Thoracic aorta (tissue), 2 donors: ENCODE measurements around the gene SHE. TPM values are rescaled to one million over a fixed set of nuclear protein-coding genes. Genes with fewer than 3 reads are reported as not detected.

Experiments used
- ATAC-seq: fragments of 150-250 bp; one replicate; pipeline ENCODE4 v1.8.0; 2017; ENCODE audit warnings: low read depth; ENCODE audit not compliant: insufficient number of reproducible peaks, low FRiP score
- DNase-seq: peaks from one replicate; pipeline ENCODE4 v3.0.0-alpha.2; 2020; ENCODE audit warnings: low spot score
- H3K27ac ChIP-seq, 2 donors: fragments of 200-600 bp; sonication (generic); 1 replicate in 1 of 2; 2 replicates in 1 of 2; pipeline ENCODE4 v1.5.1; 2016; ENCODE audit warnings: mild to moderate bottlenecking in 2 of 2, moderate library complexity in 2 of 2
- H3K27me3 ChIP-seq: fragments of 200-600 bp; sonication (generic); replicated peaks from 2 replicates; pipeline ENCODE4 v1.6.0; 2016; ENCODE audit warnings: mild to moderate bottlenecking; ENCODE audit not compliant: insufficient read depth
- H3K36me3 ChIP-seq: fragments of 200-600 bp; sonication (generic); one replicate; pipeline ENCODE4 v1.5.1; 2016
- H3K4me1 ChIP-seq, 2 donors: fragments of 200-600 bp; sonication (generic); 1 replicate in 1 of 2; 2 replicates in 1 of 2; pipeline versions ENCODE4 v1.5.1 to v1.6.0; 2016; ENCODE audit warnings: low read depth in 2 of 2, mild to moderate bottlenecking in 1 of 2; ENCODE audit not compliant: control insufficient read depth in 1 of 2
- H3K4me3 ChIP-seq: fragments of 200-600 bp; sonication (generic); 2 replicates; pipeline ENCODE4 v1.5.1; 2016; ENCODE audit warnings: mild to moderate bottlenecking
- H3K9me3 ChIP-seq: fragments of 200-600 bp; sonication (generic); 2 replicates; pipeline ENCODE4 v1.5.1; 2016
- total RNA-seq, 2 donors: library from RNA; depleted of rRNA; stranded (reverse); fragments of >200 nt; gene quantifications; one replicate each; pipeline versions ENCODE4 v1.1.0 to v1.2.3, GENCODE V29; 2016
- TF ChIP-seq, protein P1 (sequence below): fragments of 200-600 bp; sonication (generic); IDR thresholded peaks from one replicate; pipeline ENCODE4 v1.5.1; 2019; ENCODE audit warnings: antibody characterized with exemption

Gene SHE
- 10 to 100 TPM in 1 of 2 donors, 1 to 10 TPM in 1; 6.1 to 15.2 TPM for total RNA-seq

DNA sequence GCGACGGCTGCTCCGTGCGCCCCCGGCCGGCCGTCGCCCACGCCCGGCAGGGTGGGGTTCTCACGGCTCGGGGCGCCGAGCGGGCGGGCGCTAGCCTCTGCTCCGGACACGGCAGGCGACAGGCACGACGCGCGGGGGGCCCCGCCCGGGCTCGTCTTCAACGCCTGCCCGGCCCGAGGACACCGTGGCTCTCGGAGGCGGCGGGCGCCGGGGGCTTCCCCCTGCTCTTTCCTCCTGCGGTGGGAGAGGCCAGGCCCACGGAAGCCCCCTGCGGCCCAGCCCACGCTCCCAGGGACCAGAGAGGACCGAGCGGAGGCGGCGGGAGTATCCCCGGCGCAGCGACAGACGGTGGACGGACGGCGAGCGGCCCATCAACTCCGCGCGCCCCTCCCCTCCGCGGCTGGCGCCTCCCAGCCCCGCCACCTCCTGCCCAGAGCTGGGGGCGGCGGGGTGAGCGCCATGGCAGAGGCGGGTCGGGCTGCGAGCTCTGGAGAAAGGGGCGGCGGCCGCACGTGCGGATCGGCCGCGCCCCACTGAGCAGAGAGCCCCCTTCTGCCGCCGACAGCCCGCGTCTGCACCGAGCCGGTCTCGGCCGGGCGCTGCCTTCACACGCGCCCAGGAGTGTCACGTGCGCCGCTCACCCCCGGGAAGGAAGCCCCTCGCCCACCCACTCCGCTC, at the start of gene SHE, which contains the start of gene TDRD10:
Gene SHE (minus strand): TSS at position 347 of the 678 bp plus-strand sequence. CDS start 386 bp downstream, outside the sequence.
Gene TDRD10 (plus strand): TSS at position 154 of the 678 bp plus-strand sequence. CDS start 4,685 bp downstream, outside the sequence.
- Histone ChIP-seq H3K4me3 (peak within 1 kb of the TSS; percentile 67), H3K27me3 (peaks cover 25% of the 10 kb centered on the region), H3K9me3 (no peaks in the 10 kb centered on the region), H3K36me3 (no peaks in the 10 kb centered on the region), H3K4me1 (peaks cover 3 to 9% of the 10 kb centered on the region in 2 donors), H3K27ac (no peak within 1 kb of the TSS)
- DNase-seq = no peak
- no peak for ATAC-seq
- TF ChIP-seq, protein P1, sequence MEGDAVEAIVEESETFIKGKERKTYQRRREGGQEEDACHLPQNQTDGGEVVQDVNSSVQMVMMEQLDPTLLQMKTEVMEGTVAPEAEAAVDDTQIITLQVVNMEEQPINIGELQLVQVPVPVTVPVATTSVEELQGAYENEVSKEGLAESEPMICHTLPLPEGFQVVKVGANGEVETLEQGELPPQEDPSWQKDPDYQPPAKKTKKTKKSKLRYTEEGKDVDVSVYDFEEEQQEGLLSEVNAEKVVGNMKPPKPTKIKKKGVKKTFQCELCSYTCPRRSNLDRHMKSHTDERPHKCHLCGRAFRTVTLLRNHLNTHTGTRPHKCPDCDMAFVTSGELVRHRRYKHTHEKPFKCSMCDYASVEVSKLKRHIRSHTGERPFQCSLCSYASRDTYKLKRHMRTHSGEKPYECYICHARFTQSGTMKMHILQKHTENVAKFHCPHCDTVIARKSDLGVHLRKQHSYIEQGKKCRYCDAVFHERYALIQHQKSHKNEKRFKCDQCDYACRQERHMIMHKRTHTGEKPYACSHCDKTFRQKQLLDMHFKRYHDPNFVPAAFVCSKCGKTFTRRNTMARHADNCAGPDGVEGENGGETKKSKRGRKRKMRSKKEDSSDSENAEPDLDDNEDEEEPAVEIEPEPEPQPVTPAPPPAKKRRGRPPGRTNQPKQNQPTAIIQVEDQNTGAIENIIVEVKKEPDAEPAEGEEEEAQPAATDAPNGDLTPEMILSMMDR = no peak

DNA sequence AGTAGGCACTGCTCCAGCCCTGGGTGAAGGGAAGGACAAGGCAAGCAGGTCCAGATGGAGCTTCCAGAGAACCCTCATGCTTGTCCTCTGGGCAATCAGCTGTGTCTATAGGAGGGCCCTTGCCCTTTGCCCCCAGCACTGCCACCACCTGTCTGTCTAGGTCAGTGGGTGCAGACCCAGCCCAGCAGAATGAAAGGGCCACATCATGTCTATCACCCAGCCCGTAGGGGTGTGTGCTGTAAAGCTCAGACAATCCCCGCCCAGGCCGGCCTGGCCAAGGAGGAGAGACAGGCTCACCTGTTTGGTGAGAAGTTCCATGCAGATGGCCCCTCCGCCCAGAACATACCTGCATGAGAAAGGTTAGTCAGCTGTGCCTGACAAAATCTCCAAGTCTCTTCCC, 49.3 kb upstream of the SHE start:
- DNase-seq (no peak), ATAC-seq (no peak)
- Histone ChIP-seq H3K36me3 (peaks cover 69% of the 10 kb centered on the region), H3K27me3 (no peaks in the 10 kb centered on the region), H3K9me3 (no peaks in the 10 kb centered on the region), H3K4me3 (no peak overlapping the region), H3K4me1 (peaks cover 5 to 20% of the 10 kb centered on the region in 2 donors), H3K27ac (no peak overlapping the region)
- TF ChIP-seq, protein P1 = no peak

DNA sequence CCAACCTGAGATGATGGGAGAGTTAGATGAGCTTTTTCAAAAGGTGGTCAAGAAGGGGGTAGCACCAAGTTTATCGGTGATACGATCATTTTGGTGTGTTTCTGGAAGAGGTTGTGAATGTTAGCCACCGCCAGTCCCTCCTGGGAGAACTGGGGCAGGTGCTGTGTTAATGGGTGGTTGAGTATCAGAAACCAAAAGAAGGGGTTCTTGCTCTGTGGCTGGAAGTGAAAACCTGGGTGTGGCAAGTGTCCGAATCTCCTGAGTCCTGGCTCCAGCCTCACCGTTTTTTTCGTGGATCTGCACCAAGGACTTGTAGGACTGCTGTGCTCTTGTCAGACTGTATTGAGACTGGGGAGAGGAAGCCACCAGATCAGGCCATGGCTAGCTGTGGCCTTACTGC, 48.4 kb upstream of the SHE start:
- Histone ChIP-seq H3K27ac (no peak overlapping the region), H3K4me3 (no peak overlapping the region), H3K4me1 (peaks cover 0 to 12% of the 10 kb centered on the region in 2 donors), H3K9me3 (no peaks in the 10 kb centered on the region), H3K27me3 (no peaks in the 10 kb centered on the region), H3K36me3 (peaks cover 67% of the 10 kb centered on the region)
- ATAC-seq = no peak
- TF ChIP-seq, protein P1 = no peak
- no peak for DNase-seq

DNA sequence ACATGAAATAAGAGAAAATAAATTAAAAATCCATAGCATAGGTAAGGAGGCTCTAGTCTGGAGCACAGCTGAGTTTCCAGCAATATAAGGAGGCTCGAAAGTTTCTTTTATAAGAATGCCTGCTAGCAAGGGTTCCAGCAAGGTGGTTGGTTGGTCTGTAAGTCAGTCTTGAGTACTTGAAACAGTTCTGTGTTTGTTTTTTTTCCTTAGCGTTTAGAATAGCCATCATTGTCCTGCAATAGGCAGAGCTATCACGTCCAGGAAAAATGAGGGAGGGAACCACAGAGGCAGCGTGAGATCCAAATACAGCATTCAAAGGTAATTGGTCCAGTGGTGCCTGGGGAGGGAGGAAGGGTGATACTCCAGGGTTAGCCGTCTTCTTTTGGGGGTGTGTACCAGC, 47.9 kb upstream of the SHE start:
- ATAC-seq = no peak
- Histone ChIP-seq H3K4me3 (no peak overlapping the region), H3K36me3 (peaks cover 62% of the 10 kb centered on the region), H3K9me3 (no peaks in the 10 kb centered on the region), H3K27me3 (no peaks in the 10 kb centered on the region), H3K27ac (no peak overlapping the region), H3K4me1 (peaks cover 0 to 9% of the 10 kb centered on the region in 2 donors)
- DNase-seq = no peak
- TF ChIP-seq, protein P1 = no peak

DNA sequence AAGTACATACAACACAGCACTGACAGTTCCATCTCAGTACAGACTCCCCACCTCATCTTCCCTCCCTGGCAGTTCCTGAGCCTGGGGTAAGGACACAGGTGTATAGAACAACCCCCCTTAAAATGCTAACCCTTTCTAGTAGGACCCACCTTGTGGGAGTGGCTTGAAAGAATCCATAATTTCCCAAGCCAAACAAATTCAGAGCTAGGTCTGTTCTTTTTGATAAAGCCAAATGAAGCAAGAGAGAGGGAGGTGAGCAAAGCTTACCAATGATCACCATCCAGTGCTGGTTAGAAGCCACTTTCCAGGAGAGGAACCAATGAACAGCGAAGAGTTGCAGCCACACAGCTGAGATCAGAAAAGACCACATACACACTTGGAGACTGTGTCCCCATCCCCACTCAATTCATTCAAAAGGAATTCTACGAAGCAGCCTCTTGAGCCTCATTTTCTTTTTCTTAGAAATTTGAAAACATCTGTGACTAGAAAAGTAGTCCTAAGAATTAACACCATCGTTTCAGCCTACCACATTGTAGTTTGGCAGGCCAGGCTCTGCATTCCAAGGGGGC, 47.1 kb upstream of the SHE start:
- peaks cover 54% of the 10 kb centered on the region for H3K36me3 ChIP-seq
- H3K4me3 ChIP-seq = no peak overlapping the region
- DNase-seq (no peak), ATAC-seq (no peak)
- H3K4me1 ChIP-seq = peaks cover 0 to 9% of the 10 kb centered on the region in 2 donors
- no peaks in the 10 kb centered on the region for H3K9me3 ChIP-seq
- H3K27me3 ChIP-seq = no peaks in the 10 kb centered on the region
- TF ChIP-seq, protein P1 = no peak
- no peak overlapping the region for H3K27ac ChIP-seq
